Esophagus squamous epithelium (tissue), 5 donors: Measurements from ENCODE around the gene ISG20. TPM values are rescaled to one million over a fixed set of nuclear protein-coding genes. Genes with fewer than 3 reads are reported as not detected.

Source experiments
- DNase-seq: peaks from one replicate; lab custom pipeline; 2025; lab: John Stamatoyannopoulos, UW
- H3K27ac ChIP-seq, 4 donors: fragments of 200-600 bp; sonication (generic); one replicate each; pipeline ENCODE4 v1.5.1; 2016 to 2019; ENCODE audit warnings: mild to moderate bottlenecking in 1 of 4
- H3K27me3 ChIP-seq, 4 donors: fragments of 200-600 bp; sonication (generic); 1 replicate in 3 of 4; 2 replicates in 1 of 4; pipeline versions ENCODE4 v1.5.1 to v1.6.0; 2017 to 2021; ENCODE audit warnings: antibody characterized with exemption in 1 of 4
- H3K36me3 ChIP-seq, 3 donors: fragments of 200-600 bp; sonication (generic); one replicate each; pipeline ENCODE4 v1.5.1; 2016 to 2019
- H3K4me1 ChIP-seq, 3 donors: fragments of 200-600 bp; sonication (generic); one replicate each; pipeline ENCODE4 v1.5.1; 2017 to 2019
- H3K4me3 ChIP-seq, 4 donors: fragments of 200-600 bp; sonication (generic); 1 replicate in 3 of 4; 2 replicates in 1 of 4; pipeline ENCODE4 v1.5.1; 2016 to 2019; ENCODE audit warnings: mild to moderate bottlenecking in 2 of 4, moderate library complexity in 1 of 4
- H3K9me3 ChIP-seq, 3 donors: fragments of 200-600 bp; sonication (generic); one replicate each; pipeline ENCODE4 v1.5.1; 2016 to 2019
- CTCF ChIP-seq, 6 experiments: fragments of 450-650 bp in 4 of 6; fragments of 200-600 bp in 2 of 6; sonication (generic) in 2 of 6; IDR thresholded peaks; one replicate each; pipeline ENCODE4 v1.5.1; 2016 to 2019; ENCODE audit warnings: antibody characterized with exemption in 6 of 6, mild to moderate bottlenecking in 4 of 6, moderate library complexity in 4 of 6
- POLR2A ChIP-seq, 4 donors: fragments of 450-650 bp; IDR thresholded peaks; one replicate each; pipeline ENCODE4 v1.6.1; 2017; ENCODE audit warnings: antibody characterized with exemption in 4 of 4, mild to moderate bottlenecking in 4 of 4, moderate library complexity in 3 of 4
- WGBS, 2 donors: methylation state at CpG; one replicate each; pipeline ENCODE4 v1.1.5; 2018; 5-methylcytosine and 5-hydroxymethylcytosine counted together
- intact Hi-C: fragments of 100-400 bp; cut with DNase I; formaldehyde crosslinking; loops from one replicate; pipeline ENCODE4 v1.15.0; 2022
- total RNA-seq, 4 donors: library from RNA; depleted of rRNA; stranded (reverse); fragments of >200 nt; gene quantifications; one replicate each; pipeline ENCODE4 v1.1.0, GENCODE V29; 2016
- donor health status: DM: yes; HTN: yes; CAD: no.

The ISG20 gene
- total RNA-seq, 4 donors from 2014 or later, result 14.0 to 24.1 (median 19.7) TPM

- no peaks in the 10 kb centered on the region for H3K9me3 ChIP-seq
- H3K27me3 ChIP-seq, result no peaks in the 10 kb centered on the region
- 79 to 81% methylated on average over 12 to 18 of the region's 23 CpGs for WGBS, 2 donors
- peaks cover 0 to 3% (median 0%) of the 10 kb centered on the region in 3 donors for H3K36me3 ChIP-seq
- H3K4me3 ChIP-seq, result no peak overlapping the region
- intact Hi-C loops, result loop anchor here (10.0 kb wide), 1 partner anchor 185 kb away; no protein-coding TSS in a partner anchor
- H3K27ac ChIP-seq, result peak overlapping the region in 3 of 4 donors; percentile 32 to 76 (median 71)
- DNase-seq, result no peak
- peaks cover 4 to 58% (median 27%) of the 10 kb centered on the region in 3 donors for H3K4me1 ChIP-seq
- no peak for TF ChIP-seq POLR2A (IDR thresholded peaks at IDR 0.05)
- no peak for TF ChIP-seq CTCF (IDR thresholded peaks at IDR 0.05)
Observed at GRCh38 chr15:88649753-88650551, 11.1 kb downstream of the ISG20 start.

GRCh38 chr15:88650556-88650955 is 11.7 kb downstream of the ISG20 start:
- intact Hi-C loops, result loop anchor here (10.0 kb wide), 1 partner anchor 184 kb away; no protein-coding TSS in a partner anchor
- Histone ChIP-seq H3K9me3 (no peaks in the 10 kb centered on the region), H3K27ac (peak overlapping the region in 1 of 4 donors; percentile 71), H3K4me3 (no peak overlapping the region), H3K27me3 (no peaks in the 10 kb centered on the region), H3K36me3 (no peaks in the 10 kb centered on the region), H3K4me1 (peaks cover 4 to 58% (median 27%) of the 10 kb centered on the region in 3 donors)
- DNase-seq, result no peak
- TF ChIP-seq POLR2A (IDR thresholded peaks at IDR 0.05) (no peak), CTCF (IDR thresholded peaks at IDR 0.05) (no peak)
- WGBS, 2 donors, result 97 to 100% methylated on average over 7 to 8 of the region's 12 CpGs

GRCh38 chr15:88651136-88651732 is 12.4 kb downstream of the ISG20 start:
- Histone ChIP-seq H3K4me1 (peaks cover 4 to 58% (median 27%) of the 10 kb centered on the region in 3 donors), H3K9me3 (no peaks in the 10 kb centered on the region), H3K36me3 (no peaks in the 10 kb centered on the region), H3K4me3 (no peak overlapping the region), H3K27ac (no peak overlapping the region), H3K27me3 (no peaks in the 10 kb centered on the region)
- 63 to 78% methylated on average over 4 to 7 of the region's 7 CpGs for WGBS, 2 donors
- intact Hi-C loops, result loop anchor here (10.0 kb wide), 1 partner anchor 184 kb away; no protein-coding TSS in a partner anchor
- TF ChIP-seq POLR2A (IDR thresholded peaks at IDR 0.05) (no peak), CTCF (IDR thresholded peaks at IDR 0.05) (no peak)
- DNase-seq, result no peak

- Histone ChIP-seq H3K36me3 (no peaks in the 10 kb centered on the region), H3K27me3 (peaks cover 0 to under 1% (median 0%) of the 10 kb centered on the region in 4 donors), H3K4me1 (peaks cover 4 to 58% (median 27%) of the 10 kb centered on the region in 3 donors), H3K9me3 (no peaks in the 10 kb centered on the region), H3K4me3 (no peak overlapping the region), H3K27ac (no peak overlapping the region)
- intact Hi-C loops, result loop anchor here (10.0 kb wide), 1 partner anchor 183 kb away; no protein-coding TSS in a partner anchor
- WGBS, 2 donors, result 76 to 87% methylated on average over 7 to 9 of the region's 9 CpGs
- no peak for DNase-seq
- no peak for TF ChIP-seq POLR2A (IDR thresholded peaks at IDR 0.05)
- TF ChIP-seq CTCF (IDR thresholded peaks at IDR 0.05), result no peak
Observed at GRCh38 chr15:88651971-88652370, 13.2 kb downstream of the ISG20 start.
